HG02642 (cell line): ENCODE measurements around the gene TBCE.
"Not testable (repeated sequence)": the region's sequence is repeated elsewhere in the genome, so short reads cannot be mapped to it uniquely, and the experiment has no call there.

Experiments
- ATAC-seq: cut with Tn5 transposase; IDR thresholded peaks from one replicate; pipeline ENCODE4 v1.9.1; 2021; ENCODE audit warnings: mild to moderate bottlenecking; ENCODE audit not compliant: unreplicated experiment, poor library complexity

TBCE gene

GRCh38 chr1:235351441-235351840, 15.8 kb upstream of the TBCE start:
- ATAC-seq, result no peak

GRCh38 chr1:235351898-235352297, 15.3 kb upstream of the TBCE start:
- no peak for ATAC-seq

- ATAC-seq, result no peak
Measured at GRCh38 chr1:235357485-235358373, 9.5 kb upstream of the TBCE start.

GRCh38 chr1:235358899-235359298, 8.3 kb upstream of the TBCE start:
- ATAC-seq, result no peak

- ATAC-seq, result not testable (repeated sequence)
Measured at GRCh38 chr1:235364189-235364588, 3.0 kb upstream of the TBCE start.

- ATAC-seq, result no peak
Measured at GRCh38 chr1:235366286-235366685, 941 bp upstream of the TBCE start.

GRCh38 chr1:235368428-235368827, 1.2 kb downstream of the TBCE start:
- ATAC-seq, result no peak

GRCh38 chr1:235369802-235370201, 2.6 kb downstream of the TBCE start:
- ATAC-seq, result no peak

GRCh38 chr1:235375919-235376605, 8.8 kb downstream of the TBCE start:
- no peak for ATAC-seq

- not testable (repeated sequence) for ATAC-seq
Measured at GRCh38 chr1:235378134-235378735, 11.0 kb downstream of the TBCE start.

GRCh38 chr1:235381955-235382739, 14.9 kb downstream of the TBCE start:
- not testable (repeated sequence) for ATAC-seq

- not testable (repeated sequence) for ATAC-seq
Measured at GRCh38 chr1:235385633-235386032, 18.4 kb downstream of the TBCE start.

GRCh38 chr1:235391874-235392273, 24.6 kb downstream of the TBCE start:
- no peak for ATAC-seq

GRCh38 chr1:235397733-235398132, 30.5 kb downstream of the TBCE start:
- no peak for ATAC-seq

- no peak for ATAC-seq
Measured at GRCh38 chr1:235399661-235400060, 32.4 kb downstream of the TBCE start.

- ATAC-seq, result no peak
Measured at GRCh38 chr1:235401251-235401650, 34.0 kb downstream of the TBCE start.

- ATAC-seq, result no peak
Measured at GRCh38 chr1:235402457-235403200, 35.4 kb downstream of the TBCE start.

- ATAC-seq, result no peak
Measured at GRCh38 chr1:235403593-235403992, 36.4 kb downstream of the TBCE start.

GRCh38 chr1:235404190-235404589, 37.0 kb downstream of the TBCE start:
- no peak for ATAC-seq

- no peak for ATAC-seq
Measured at GRCh38 chr1:235407419-235407818, 40.2 kb downstream of the TBCE start.
